HEK293 (cell line): ENCODE measurements around the gene SLC35G6.

Experiments
- ATF2 ChIP-seq: fragments of 450-650 bp; formaldehyde crosslinking; IDR thresholded peaks from 2 replicates; pipeline ENCODE4 v1.5.1; 2016; ENCODE audit warnings: missing biosample characterization, missing genetic modification characterization, low read depth
- GLI4 ChIP-seq: fragments of 450-650 bp; formaldehyde crosslinking; IDR thresholded peaks from 2 replicates; pipeline ENCODE4 v1.5.1; 2016; ENCODE audit warnings: missing biosample characterization, missing genetic modification characterization
- GLIS1 ChIP-seq: fragments of 450-650 bp; formaldehyde crosslinking; IDR thresholded peaks from 2 replicates; pipeline ENCODE4 v1.5.1; 2016; ENCODE audit warnings: missing biosample characterization, missing genetic modification characterization
- HIC1 ChIP-seq: fragments of 450-650 bp; formaldehyde crosslinking; IDR thresholded peaks from 2 replicates; pipeline ENCODE4 v1.5.1; 2016; ENCODE audit warnings: missing biosample characterization, missing genetic modification characterization
- IKZF3 ChIP-seq: fragments of 450-650 bp; IDR thresholded peaks from 2 replicates; pipeline ENCODE4 v1.5.0; 2018; ENCODE audit warnings: missing biosample characterization, mild to moderate bottlenecking, missing genetic modification characterization, moderate library complexity
- INSM2 ChIP-seq: fragments of 450-650 bp; formaldehyde crosslinking; IDR thresholded peaks from 2 replicates; pipeline ENCODE4 v1.5.1; 2016; ENCODE audit warnings: missing biosample characterization, missing genetic modification characterization
- KLF16 ChIP-seq: fragments of 450-650 bp; formaldehyde crosslinking; IDR thresholded peaks from 2 replicates; pipeline ENCODE4 v1.5.1; 2017; ENCODE audit warnings: missing biosample characterization, missing genetic modification characterization
- KLF8 ChIP-seq: fragments of 450-650 bp; formaldehyde crosslinking; IDR thresholded peaks from 2 replicates; pipeline ENCODE4 v1.5.1; 2016; ENCODE audit warnings: missing biosample characterization, missing genetic modification characterization
- KLF9 ChIP-seq: fragments of 450-650 bp; formaldehyde crosslinking; IDR thresholded peaks from 2 replicates; pipeline ENCODE4 v1.5.1; 2016; ENCODE audit warnings: missing biosample characterization, missing genetic modification characterization, low read depth
- PRDM4 ChIP-seq: fragments of 450-650 bp; formaldehyde crosslinking; IDR thresholded peaks from 2 replicates; pipeline ENCODE4 v1.5.1; 2017; ENCODE audit warnings: missing biosample characterization, missing genetic modification characterization
- SP2 ChIP-seq: fragments of 450-650 bp; formaldehyde crosslinking; IDR thresholded peaks from 2 replicates; pipeline ENCODE4 v1.5.1; 2016; ENCODE audit warnings: missing biosample characterization, missing genetic modification characterization
- SP3 ChIP-seq: fragments of 450-650 bp; formaldehyde crosslinking; IDR thresholded peaks from 2 replicates; pipeline ENCODE4 v1.5.1; 2016; ENCODE audit warnings: missing biosample characterization, missing genetic modification characterization
- SP7 ChIP-seq: fragments of 450-650 bp; formaldehyde crosslinking; IDR thresholded peaks from 2 replicates; pipeline ENCODE4 v1.5.1; 2016; ENCODE audit warnings: missing biosample characterization, missing genetic modification characterization
- ZBTB20 ChIP-seq: fragments of 450-650 bp; formaldehyde crosslinking; IDR thresholded peaks from 2 replicates; pipeline ENCODE4 v1.5.1; 2016; ENCODE audit warnings: missing biosample characterization, missing genetic modification characterization
- ZBTB21 ChIP-seq: fragments of 450-650 bp; formaldehyde crosslinking; IDR thresholded peaks from 2 replicates; pipeline ENCODE4 v1.5.1; 2017; ENCODE audit warnings: missing biosample characterization, missing genetic modification characterization
- ZBTB26 ChIP-seq: fragments of 450-650 bp; formaldehyde crosslinking; optimal IDR thresholded peaks from 2 replicates; pipeline ENCODE3; 2016; ENCODE audit warnings: missing biosample characterization, mild to moderate bottlenecking, missing genetic modification characterization
- ZEB2 ChIP-seq: fragments of 450-650 bp; formaldehyde crosslinking; IDR thresholded peaks from 2 replicates; pipeline ENCODE4 v1.5.1; 2016; ENCODE audit warnings: missing biosample characterization, missing genetic modification characterization
- ZNF146 ChIP-seq: fragments of 450-650 bp; formaldehyde crosslinking; IDR thresholded peaks from 2 replicates; pipeline ENCODE4 v1.5.1; 2016; ENCODE audit warnings: missing biosample characterization, missing genetic modification characterization
- ZNF214 ChIP-seq: fragments of 450-650 bp; formaldehyde crosslinking; IDR thresholded peaks from 2 replicates; pipeline ENCODE4 v1.5.1; 2017; ENCODE audit warnings: missing biosample characterization, mild to moderate bottlenecking, missing genetic modification characterization, borderline replicate concordance
- ZNF223 ChIP-seq: fragments of 450-650 bp; formaldehyde crosslinking; IDR thresholded peaks from 2 replicates; pipeline ENCODE4 v1.5.1; 2016; ENCODE audit warnings: missing biosample characterization, missing genetic modification characterization
- ZNF24 ChIP-seq: fragments of 450-650 bp; formaldehyde crosslinking; IDR thresholded peaks from 2 replicates; pipeline ENCODE4 v1.5.1; 2016; ENCODE audit warnings: missing biosample characterization, missing genetic modification characterization
- ZNF274 ChIP-seq, 2 experiments: fragments of 200-500 bp in 1 of 2; fragments of 450-650 bp in 1 of 2; sonication (Bioruptor generic) in 1 of 2; formaldehyde crosslinking in 1 of 2; IDR thresholded peaks; 2 replicates each; pipeline versions ENCODE4 v1.5.1 to v1.6.1; 2014 to 2016; ENCODE audit warnings: borderline replicate concordance in 1 of 2, inconsistent platforms in 1 of 2, low read length in 1 of 2, missing biosample characterization in 1 of 2, missing genetic modification characterization in 1 of 2
- ZNF366 ChIP-seq: fragments of 450-650 bp; formaldehyde crosslinking; conservative IDR thresholded peaks from 2 replicates; pipeline ENCODE4 v1.5.1; 2016; ENCODE audit warnings: missing biosample characterization, missing genetic modification characterization
- ZNF391 ChIP-seq: fragments of 450-650 bp; formaldehyde crosslinking; IDR thresholded peaks from 2 replicates; pipeline ENCODE4 v1.5.1; 2016; ENCODE audit warnings: low read depth, missing biosample characterization, missing genetic modification characterization, borderline replicate concordance
- ZNF449 ChIP-seq: fragments of 450-650 bp; formaldehyde crosslinking; IDR thresholded peaks from 2 replicates; pipeline ENCODE4 v1.5.1; 2017; ENCODE audit warnings: missing biosample characterization, mild to moderate bottlenecking, missing genetic modification characterization, moderate library complexity
- ZNF501 ChIP-seq: fragments of 450-650 bp; formaldehyde crosslinking; IDR thresholded peaks from 2 replicates; pipeline ENCODE4 v1.5.1; 2016; ENCODE audit warnings: missing biosample characterization, missing genetic modification characterization
- ZNF626 ChIP-seq: fragments of 450-650 bp; sonication (Bioruptor Pico); formaldehyde crosslinking; IDR thresholded peaks from 2 replicates; pipeline ENCODE4 v1.5.1; 2018; ENCODE audit warnings: missing biosample characterization, missing genetic modification characterization, inconsistent platforms
- ZNF629 ChIP-seq: fragments of 450-650 bp; formaldehyde crosslinking; IDR thresholded peaks from 2 replicates; pipeline ENCODE4 v1.5.1; 2017; ENCODE audit warnings: missing biosample characterization, missing genetic modification characterization

SLC35G6 gene

GRCh38 chr17:7483255-7484066, 2.2 kb downstream of the SLC35G6 start (continued):
- TF ChIP-seq ZNF214 (no peak), ZNF449 (tag by site-specific recombination) (no peak), ZNF366 (tag by site-specific recombination) (peak; percentile 41), KLF8 (peak; percentile 84), GLIS1 (tag by site-specific recombination) (peak; percentile 76), IKZF3 (tag by site-specific recombination) (no peak), HIC1 (peak; percentile 67; the same call in 1 of the 2 replicates), ZNF24 (tag by site-specific recombination) (peak; percentile 58; the same call in 1 of the 2 replicates), PRDM4 (tag by site-specific recombination) (peak; percentile 55), ZNF146 (tag by site-specific recombination) (no peak), ZNF629 (tag by site-specific recombination) (peak; percentile 99), ZNF391 (peak; percentile 74; the same call in 1 of the 2 replicates), ZNF626 (tag by site-specific recombination) (no peak), ZNF223 (no peak), GLI4 (tag by site-specific recombination) (no peak), ZNF501 (tag by site-specific recombination) (peak; percentile 49; the same call in 1 of the 2 replicates), ZBTB21 (tag by site-specific recombination) (peak; percentile 99), ZBTB20 (tag by site-specific recombination) (peak; percentile 45; the same call in 1 of the 2 replicates), ZNF274 (IDR thresholded peaks at IDR 0.05; ENCODE audit: low read length) (no peak), ZNF274 (tag by site-specific recombination; IDR thresholded peaks at IDR 0.05; ENCODE audit: borderline replicate concordance) (no peak), KLF16 (tag by site-specific recombination) (peak; percentile 63; the same call in 1 of the 2 replicates), SP7 (peak; percentile 66), KLF9 (tag by site-specific recombination) (peak; percentile 64), ZBTB26 (peak; percentile 8), ZEB2 (tag by site-specific recombination) (peak; percentile 50; the same call in 1 of the 2 replicates), SP3 (tag by site-specific recombination) (no peak; the same call in 1 of the 2 replicates), INSM2 (tag by site-specific recombination) (peak; percentile 40; the same call in 1 of the 2 replicates), SP2 (peak; percentile 62), ATF2 (peak; percentile 78; the same call in 1 of the 2 replicates)
